ENCODE results near the gene TM4SF1.
"Not testable (repeated sequence)": the region's sequence is repeated elsewhere in the genome, so short reads cannot be mapped to it uniquely, and the experiment has no call there.

Gene TM4SF1

DNA sequence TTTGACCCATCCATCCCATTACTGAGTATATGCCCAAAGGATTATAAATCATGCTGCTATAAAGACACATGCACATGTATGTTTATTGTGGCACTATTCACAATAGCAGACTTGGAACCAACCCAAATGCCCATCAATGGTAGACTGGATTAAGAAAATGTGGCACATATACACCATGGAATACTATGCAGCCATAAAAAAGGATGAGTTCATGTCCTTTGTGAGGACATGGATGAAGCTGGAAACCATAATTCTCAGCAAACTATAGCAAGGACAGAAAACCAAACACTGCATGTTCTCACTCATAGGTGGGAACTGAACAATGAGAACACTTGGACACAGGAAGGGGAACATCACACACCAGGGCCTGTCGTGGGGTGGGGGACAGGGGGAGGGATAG lies 40.0 kb downstream of the TM4SF1 start:
- not testable (repeated sequence) for DNase-seq

DNA sequence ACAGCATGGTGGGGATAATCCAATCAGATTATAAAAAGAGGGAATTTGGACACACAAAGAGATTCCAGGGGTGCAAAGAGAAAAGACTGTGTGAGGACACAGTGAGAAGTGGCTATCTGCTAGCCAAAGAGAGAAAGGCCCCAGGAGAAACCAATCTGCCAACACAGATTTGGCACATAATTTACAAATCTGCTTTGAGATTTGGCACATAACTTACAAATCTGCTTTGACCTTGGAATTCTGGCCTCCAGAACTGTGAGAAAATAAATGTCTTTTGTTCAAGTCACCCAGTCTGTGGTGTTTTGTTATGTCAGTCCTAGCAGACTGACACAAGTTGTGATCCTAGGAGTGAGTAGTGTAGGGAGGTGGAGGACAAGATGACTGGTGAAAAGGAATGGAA lies 40.5 kb downstream of the TM4SF1 start:
- DNase-seq = no peak

DNA sequence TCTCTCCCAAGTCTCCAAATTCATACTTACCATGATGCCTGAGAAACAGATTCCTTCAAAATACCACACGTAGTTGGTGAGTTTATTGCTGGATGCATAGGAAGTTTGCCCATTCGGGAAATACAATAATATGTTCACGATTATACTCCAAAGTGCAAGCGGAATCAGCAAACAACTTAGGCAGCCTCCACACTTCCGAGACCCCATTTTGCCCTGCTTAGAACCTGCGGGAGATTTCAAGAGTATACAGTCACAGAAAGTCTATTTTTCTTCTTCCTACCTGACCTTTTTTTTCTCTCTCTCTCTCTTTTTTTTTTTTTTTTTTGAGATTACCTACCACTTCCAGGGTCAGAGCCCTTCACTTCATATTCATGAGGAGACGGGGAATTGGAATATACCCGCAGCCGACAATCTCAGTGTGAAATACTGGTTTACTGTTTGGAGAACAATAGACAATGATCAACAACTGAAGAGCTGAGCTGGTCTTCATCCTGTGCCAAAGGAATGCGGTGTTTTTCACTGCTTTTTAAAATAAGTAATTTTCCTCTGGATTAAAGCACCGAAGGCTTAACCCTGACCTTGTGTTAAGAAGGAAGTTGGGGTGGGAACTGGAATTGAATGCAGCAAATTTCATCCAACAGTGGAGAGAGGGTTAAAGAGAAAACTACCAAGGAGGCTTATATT lies 44.1 kb downstream of the TM4SF1 start, which contains the start of gene TM4SF18:
TM4SF18 (minus strand) TSS at position 461 of the 684 bp plus-strand sequence; CDS start at position 207, 254 bp downstream.
- no peak for DNase-seq

DNA sequence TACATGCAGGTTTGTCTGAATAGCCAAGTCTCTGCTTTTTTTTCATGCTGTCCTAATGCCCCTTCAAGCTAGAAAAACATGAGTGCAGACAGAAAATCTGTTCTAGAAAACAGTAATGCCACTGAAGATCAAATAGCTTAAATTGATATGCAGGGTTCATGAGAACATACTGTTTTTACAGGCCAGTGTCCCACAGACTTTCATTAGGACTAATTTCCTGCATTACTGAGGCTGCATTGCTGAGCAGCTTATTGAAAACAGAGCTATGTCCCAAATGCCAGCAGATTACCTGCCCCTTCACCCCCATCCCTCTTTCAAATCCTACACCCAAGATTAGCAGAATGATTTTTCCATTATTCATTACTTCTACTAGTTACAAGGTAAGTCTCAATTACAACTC lies 44.7 kb downstream of the TM4SF1 start:
- no peak for DNase-seq

DNA sequence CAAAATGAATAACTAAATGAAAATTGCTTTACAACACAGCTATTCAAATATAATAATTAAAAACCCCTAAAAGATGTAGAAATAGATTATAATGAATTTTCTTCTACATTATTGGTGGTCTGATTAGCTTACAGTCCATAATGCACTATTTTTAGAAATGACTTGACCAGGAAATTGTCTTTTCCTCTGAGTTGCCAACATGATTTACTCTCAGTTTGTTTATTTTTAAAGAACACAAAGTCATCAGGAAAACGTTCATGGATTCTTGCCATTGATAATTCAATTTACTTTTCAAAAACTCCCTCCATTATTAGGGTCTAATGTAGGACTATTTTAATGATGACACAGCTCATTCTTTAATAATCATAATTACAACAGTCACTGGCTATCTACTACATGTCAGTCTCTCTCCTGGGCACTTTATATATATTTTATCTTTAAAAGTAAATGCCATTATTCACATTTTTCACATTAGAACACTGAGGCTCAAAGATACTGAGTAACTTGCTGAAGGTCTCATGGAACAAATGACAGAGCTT lies 45.2 kb downstream of the TM4SF1 start:
- no peak for DNase-seq

DNA sequence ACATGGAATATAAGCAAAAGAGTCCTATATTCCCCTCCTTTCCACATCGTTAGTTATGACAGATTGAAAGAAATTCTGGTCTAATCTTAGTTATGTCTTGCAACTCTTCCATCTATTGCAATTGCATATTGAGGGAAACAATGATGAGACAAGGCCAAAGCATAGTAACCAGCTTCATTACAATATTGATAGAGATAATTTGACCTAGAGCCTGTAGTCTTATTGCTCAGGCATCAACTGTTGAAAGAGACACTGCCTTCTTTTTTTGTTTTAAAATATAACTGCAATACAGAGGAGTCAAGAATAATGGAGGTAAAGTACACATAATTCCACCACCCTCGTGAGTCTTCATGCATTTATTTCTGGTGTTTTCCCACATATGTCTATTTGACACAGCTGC lies 46.1 kb downstream of the TM4SF1 start:
- no peak for DNase-seq

DNA sequence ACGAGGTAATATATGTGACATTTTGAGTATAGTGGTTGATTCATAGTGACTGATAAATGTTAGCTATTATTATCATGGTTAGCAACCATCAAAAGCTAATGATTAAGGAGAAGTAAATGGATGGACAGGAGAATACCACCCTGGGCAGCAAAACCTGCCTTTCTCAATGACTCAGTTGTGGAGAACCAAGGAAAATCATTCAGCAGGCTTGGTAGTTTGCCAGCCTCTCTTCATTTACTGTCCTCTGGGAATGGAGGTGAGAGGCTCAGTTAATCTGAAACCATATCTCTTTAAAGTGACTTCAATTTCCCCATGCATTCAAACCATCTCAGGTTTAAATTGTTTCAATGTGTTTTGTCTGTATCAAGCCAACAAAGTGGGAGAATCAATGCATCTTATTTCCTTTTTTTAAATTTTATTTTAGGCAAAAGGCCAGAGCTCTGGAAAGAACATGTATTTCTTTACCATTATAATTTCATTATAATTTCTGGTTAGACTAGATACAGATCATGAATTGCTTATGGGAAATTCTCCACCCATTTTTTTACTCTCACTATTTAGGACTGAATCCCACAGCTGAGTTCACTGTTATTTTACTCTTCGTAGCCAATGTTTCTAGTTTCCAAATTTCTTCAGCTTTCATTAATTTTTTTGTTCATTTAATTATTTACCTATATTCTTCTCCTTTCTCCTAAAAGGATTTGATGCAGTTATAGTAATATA lies 46.7 kb downstream of the TM4SF1 start:
- DNase-seq = no peak

DNA sequence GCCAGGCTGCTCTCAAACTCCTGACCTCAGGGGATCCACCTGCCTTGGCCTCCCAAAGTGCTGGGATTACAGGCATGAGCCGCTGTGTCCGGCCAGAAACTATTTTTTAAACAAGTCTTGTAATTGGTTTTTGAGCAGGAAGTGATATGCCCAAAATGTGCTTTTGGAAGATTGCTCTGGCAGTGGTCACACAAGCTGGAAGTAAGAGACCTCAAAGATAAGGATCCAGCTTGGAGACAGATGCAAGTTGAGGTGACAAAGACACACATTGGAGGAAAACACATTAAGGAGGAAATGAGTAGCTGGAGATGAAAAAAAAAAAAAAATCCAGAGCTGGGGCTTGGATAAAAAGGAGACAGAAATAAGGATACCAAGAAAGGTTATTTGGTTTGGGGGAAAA lies 50.3 kb downstream of the TM4SF1 start:
- DNase-seq = no peak

DNA sequence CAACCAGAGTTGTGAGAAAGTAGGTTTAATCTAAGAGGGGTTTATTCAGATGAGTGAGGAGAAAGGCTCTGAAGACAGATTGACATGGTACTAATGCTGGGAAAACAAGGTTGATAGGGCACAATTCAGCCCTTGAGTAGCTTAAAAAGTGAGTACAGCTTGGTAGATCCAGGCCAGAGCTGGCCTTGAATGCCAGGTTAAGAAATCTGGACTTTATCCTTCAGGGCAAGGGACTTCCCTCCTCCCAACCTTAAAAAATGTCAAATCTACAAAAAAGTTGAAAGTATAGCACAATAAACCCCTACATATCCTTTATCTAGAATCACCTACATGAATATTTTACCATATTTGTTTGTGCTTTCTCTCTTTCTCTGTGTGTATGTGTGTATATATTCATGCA lies 51.9 kb downstream of the TM4SF1 start:
- DNase-seq = no peak

DNA sequence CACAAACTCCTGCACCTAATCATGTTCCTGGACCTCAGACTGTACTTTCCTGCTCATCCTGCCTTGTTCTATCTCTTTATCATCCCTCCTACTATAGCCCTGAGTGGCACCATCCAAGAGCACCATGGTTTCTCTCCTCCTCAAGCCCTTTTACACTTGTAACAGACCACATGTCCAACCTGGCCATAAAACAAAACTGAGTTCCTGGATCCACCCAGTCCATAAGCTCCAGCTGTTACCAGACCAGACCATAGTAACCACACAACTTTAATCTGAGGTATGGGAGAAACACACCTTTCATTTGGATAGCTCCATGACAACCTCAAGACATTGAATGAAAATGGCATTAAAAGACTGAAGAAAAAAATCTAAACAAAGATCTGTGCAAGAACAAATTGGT lies 53.1 kb downstream of the TM4SF1 start:
- DNase-seq = no peak

DNA sequence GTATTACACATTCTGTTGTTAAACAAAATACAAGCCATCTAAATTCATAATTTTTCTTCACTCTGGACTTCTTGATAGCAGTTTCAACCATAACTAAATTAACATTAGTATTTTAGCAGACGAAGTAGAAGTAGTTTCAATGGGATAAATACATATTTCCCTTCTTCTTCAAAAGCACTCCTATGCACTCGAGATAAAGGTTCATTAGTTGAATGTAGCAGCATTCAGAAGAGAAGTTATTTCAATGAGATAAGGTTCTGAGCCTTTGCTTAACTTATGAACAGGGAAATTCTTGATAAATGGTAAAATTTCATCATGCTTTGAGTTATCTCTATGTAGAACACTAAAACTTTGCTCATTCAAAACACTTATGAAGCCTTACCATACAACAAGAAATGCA lies 55.8 kb downstream of the TM4SF1 start:
- no peak for DNase-seq

DNA sequence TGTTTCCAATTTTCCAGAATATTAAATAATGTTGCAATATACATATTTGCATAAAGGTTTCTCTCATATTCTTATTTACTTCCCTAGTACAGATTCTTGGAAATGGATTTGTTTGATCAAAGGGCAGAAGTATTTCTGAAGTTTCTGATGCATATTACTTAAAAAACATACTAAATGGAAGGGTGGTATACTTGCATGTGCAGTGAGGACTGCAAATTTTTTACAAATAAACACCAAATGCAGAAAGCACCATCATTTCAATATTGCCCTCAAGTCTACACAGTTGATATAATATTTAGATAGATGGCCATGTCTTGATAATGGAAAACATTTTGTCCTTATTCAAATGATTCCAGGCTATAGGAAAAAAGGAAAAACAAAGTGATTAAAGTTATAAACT lies 56.3 kb downstream of the TM4SF1 start:
- DNase-seq = no peak

DNA sequence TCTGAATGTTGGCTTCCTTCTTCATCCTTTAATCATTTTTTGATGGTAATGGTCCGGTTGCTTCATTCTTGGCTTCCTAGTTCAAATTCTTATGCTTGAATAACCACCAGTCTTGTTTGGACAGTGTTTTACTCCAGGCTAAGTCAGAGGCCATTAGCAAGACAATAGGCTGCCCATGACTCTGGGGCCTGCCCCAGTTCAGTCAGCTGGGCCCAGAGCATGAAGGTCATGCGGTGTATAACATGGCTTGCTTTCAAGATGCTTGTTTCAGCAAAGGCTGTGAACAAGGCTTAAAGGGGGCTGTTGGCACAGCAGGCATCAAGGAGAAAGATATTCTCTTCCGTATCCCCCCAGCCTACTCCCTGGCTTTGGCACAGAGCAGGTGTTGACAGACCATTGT lies 57.7 kb downstream of the TM4SF1 start:
- DNase-seq = no peak
